H9 (cell line): ENCODE measurements around the gene PDXK. TPM values are rescaled to one million over a fixed set of nuclear protein-coding genes. Genes with fewer than 3 reads are reported as not detected.

ENCODE experiments used
- DNase-seq: peaks from one replicate; pipeline ENCODE4 v3.0.0-alpha.2; 2017
- H2AFZ ChIP-seq: one replicate; pipeline ENCODE4 v1.6.1; 2013; ENCODE audit warnings: mild to moderate bottlenecking, low read length, control low read depth, moderate library complexity
- H2AK5ac ChIP-seq: 2 replicates; pipeline ENCODE4 v1.6.1; 2013; ENCODE audit warnings: low read length, control low read depth, mixed read lengths; ENCODE audit not compliant: insufficient read length
- H2BK120ac ChIP-seq: one replicate; pipeline ENCODE4 v1.6.1; 2013; ENCODE audit warnings: low read depth, mild to moderate bottlenecking, low read length, control low read depth, inconsistent platforms; ENCODE audit not compliant: poor library complexity, severe bottlenecking
- H2BK12ac ChIP-seq: 2 replicates; pipeline ENCODE4 v1.6.1; 2013; ENCODE audit warnings: low read length, control low read depth, mixed read lengths, low read depth; ENCODE audit not compliant: insufficient read length
- H2BK15ac ChIP-seq: 2 replicates; pipeline ENCODE4 v1.6.1; 2013; ENCODE audit warnings: low read depth, low read length, control low read depth
- H2BK20ac ChIP-seq: one replicate; pipeline ENCODE4 v1.6.1; 2013; ENCODE audit warnings: low read depth, mild to moderate bottlenecking, low read length, control low read depth, inconsistent platforms; ENCODE audit not compliant: poor library complexity, severe bottlenecking
- H2BK5ac ChIP-seq: 2 replicates; pipeline ENCODE4 v1.6.1; 2013; ENCODE audit warnings: low read length, control low read depth, mixed read lengths; ENCODE audit not compliant: insufficient read length
- H3K14ac ChIP-seq: 2 replicates; pipeline ENCODE4 v1.6.1; 2013; ENCODE audit warnings: low read length, control low read depth; ENCODE audit not compliant: insufficient read depth
- H3K18ac ChIP-seq: 2 replicates; pipeline ENCODE4 v1.6.1; 2013; ENCODE audit warnings: low read depth, mild to moderate bottlenecking, mixed read lengths, low read length, control low read depth; ENCODE audit not compliant: insufficient read length
- H3K23ac ChIP-seq: 2 replicates; pipeline ENCODE4 v1.6.1; 2013; ENCODE audit warnings: low read length, control low read depth, mixed read lengths, low read depth; ENCODE audit not compliant: insufficient read length
- H3K23me2 ChIP-seq: 2 replicates; pipeline ENCODE4 v1.6.1; 2013; ENCODE audit warnings: low read depth, mild to moderate bottlenecking, mixed read lengths, low read length, control low read depth; ENCODE audit not compliant: insufficient read length, poor library complexity, severe bottlenecking
- H3K27ac ChIP-seq: 2 replicates; pipeline ENCODE4 v1.5.1; 2013; ENCODE audit warnings: low read length, control low read depth, mixed read lengths, low read depth; ENCODE audit not compliant: insufficient read length
- H3K27me3 ChIP-seq: 2 replicates; pipeline ENCODE4 v1.6.1; 2013; ENCODE audit warnings: low read length, control low read depth, inconsistent platforms; ENCODE audit not compliant: insufficient read depth
- H3K4ac ChIP-seq: 2 replicates; pipeline ENCODE4 v1.6.1; 2013; ENCODE audit warnings: low read depth, mild to moderate bottlenecking, control low read depth, inconsistent platforms, low read length, moderate library complexity
- H3K4me1 ChIP-seq: 2 replicates; pipeline ENCODE4 v1.6.1; 2013; ENCODE audit warnings: low read length, control low read depth, inconsistent platforms; ENCODE audit not compliant: insufficient read depth
- H3K4me2 ChIP-seq: 2 replicates; pipeline ENCODE4 v1.6.1; 2013; ENCODE audit warnings: low read length, control low read depth, mixed read lengths; ENCODE audit not compliant: insufficient read length, insufficient read depth
- H3K56ac ChIP-seq: 2 replicates; pipeline ENCODE4 v1.6.1; 2013; ENCODE audit warnings: low read depth, mild to moderate bottlenecking, mixed read lengths, low read length, control low read depth; ENCODE audit not compliant: insufficient read length
- H3K79me1 ChIP-seq: 2 replicates; pipeline ENCODE4 v1.6.1; 2013; ENCODE audit warnings: low read depth, mild to moderate bottlenecking, moderate library complexity, low read length, control low read depth, inconsistent platforms; ENCODE audit not compliant: insufficient read depth, poor library complexity, severe bottlenecking
- H3K79me2 ChIP-seq: 2 replicates; pipeline ENCODE4 v1.6.1; 2013; ENCODE audit warnings: low read length, control low read depth, inconsistent platforms; ENCODE audit not compliant: insufficient read depth
- H3K9ac ChIP-seq: 2 replicates; pipeline ENCODE4 v1.6.1; 2013; ENCODE audit warnings: low read length, control low read depth, mixed read lengths; ENCODE audit not compliant: insufficient read length; ENCODE audit errors: extremely low read depth
- H3K9me3 ChIP-seq: one replicate; pipeline ENCODE4 v1.6.1; 2013; ENCODE audit warnings: low read depth, low read length, inconsistent platforms; ENCODE audit not compliant: control insufficient read depth
- H3T11ph ChIP-seq: one replicate; pipeline ENCODE4 v1.6.1; 2013; ENCODE audit warnings: mild to moderate bottlenecking, low read length, control low read depth, inconsistent platforms
- H4K20me1 ChIP-seq: one replicate; pipeline ENCODE4 v1.6.1; 2013; ENCODE audit not compliant: control insufficient read depth, insufficient read length, insufficient read depth
- H4K5ac ChIP-seq: 2 replicates; pipeline ENCODE4 v1.6.1; 2013; ENCODE audit warnings: low read depth, mild to moderate bottlenecking, mixed read lengths, low read length, control low read depth; ENCODE audit not compliant: insufficient read length
- H4K8ac ChIP-seq: replicated peaks from 2 replicates; pipeline ENCODE4 v1.6.1; 2013; ENCODE audit warnings: low read length, control low read depth, mixed read lengths, low read depth; ENCODE audit not compliant: insufficient read length
- H4K91ac ChIP-seq: 2 replicates; pipeline ENCODE4 v1.6.1; 2013; ENCODE audit warnings: low read depth, mild to moderate bottlenecking, moderate library complexity, mixed read lengths, low read length, control low read depth; ENCODE audit not compliant: insufficient read length
- H3K27ac Mint-ChIP-seq, 3 experiments: 2 replicates in 2 of 3; 3 replicates in 1 of 3; pipeline ENCODE4 v1.8.0; 2020 to 2021; ENCODE audit warnings: mixed read lengths in 3 of 3, mild to moderate bottlenecking in 1 of 3, moderate library complexity in 1 of 3
- H3K27me3 Mint-ChIP-seq: 2 replicates; pipeline ENCODE4 v1.8.0; 2021; ENCODE audit warnings: low read depth, mild to moderate bottlenecking, moderate library complexity, mixed read lengths
- H3K36me3 Mint-ChIP-seq, 3 experiments: 2 replicates in 2 of 3; 3 replicates in 1 of 3; pipeline ENCODE4 v1.8.0; 2020 to 2021; ENCODE audit warnings: low read depth in 3 of 3, mixed read lengths in 3 of 3; ENCODE audit not compliant: insufficient read depth in 1 of 3
- H3K4me1 Mint-ChIP-seq, 2 experiments: 2 replicates each; pipeline ENCODE4 v1.8.0; 2020; ENCODE audit warnings: mixed read lengths in 2 of 2
- H3K4me3 Mint-ChIP-seq, 2 experiments: 2 replicates in 1 of 2; 3 replicates in 1 of 2; pipeline ENCODE4 v1.8.0; 2020 to 2021; ENCODE audit warnings: mild to moderate bottlenecking in 2 of 2, mixed read lengths in 2 of 2, moderate library complexity in 1 of 2
- H3K9me3 Mint-ChIP-seq, 2 experiments: 2 replicates in 1 of 2; 3 replicates in 1 of 2; pipeline ENCODE4 v1.8.0; 2020; ENCODE audit warnings: mild to moderate bottlenecking in 2 of 2, mixed read lengths in 2 of 2, moderate library complexity in 1 of 2
- WGBS: extraction: QIAGEN DNeasy Blood & Tissue Kit; methylation state at CpG from one replicate; pipeline ENCODE4 v1.1.7; 2013; ENCODE audit warnings: missing lambda C conversion rate, low lambda C conversion rate, mixed read lengths; ENCODE audit not compliant: insufficient read length; ENCODE audit errors: extremely low coverage; 5-methylcytosine and 5-hydroxymethylcytosine counted together
- total RNA-seq: library from RNA; stranded (reverse); gene quantifications from 2 replicates; pipeline ENCODE4 v1.2.1, GENCODE V29; 2021
- TF ChIP-seq, protein P1 (sequence below): fragments of 200-600 bp; sonication (generic); conservative IDR thresholded peaks from 3 replicates; pipeline ENCODE4 v1.8.0; 2021; ENCODE audit warnings: antibody characterized with exemption, mild to moderate bottlenecking

PDXK gene
- total RNA-seq, 1 experiment from 2014 or later: 109 TPM

DNA sequence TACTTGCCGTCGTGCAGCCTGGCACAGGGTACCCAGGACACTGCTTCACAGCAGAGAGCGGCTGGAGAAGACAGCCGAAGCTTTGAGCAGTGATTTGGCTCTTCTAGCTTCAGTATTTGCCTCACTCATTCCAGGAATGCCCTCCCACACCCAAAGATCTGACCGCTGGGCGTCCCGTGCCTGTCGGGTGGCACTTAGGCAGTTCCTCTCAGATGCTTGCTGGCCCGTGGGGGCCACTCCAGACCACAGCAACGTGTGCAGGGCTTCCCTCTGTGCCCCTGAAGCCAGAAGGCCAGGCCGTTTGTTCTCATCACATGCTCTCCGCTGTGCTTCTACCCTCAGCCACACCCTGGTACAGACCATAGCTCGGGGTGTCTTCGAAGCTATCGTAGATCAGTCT, 42.5 kb upstream of the PDXK start:
- Histone ChIP-seq H3K56ac (no peak overlapping the region), H3K18ac (no peak overlapping the region), H2BK20ac (no peak overlapping the region), H3K23me2 (no peaks in the 10 kb centered on the region), H3K79me1 (peaks cover 5% of the 10 kb centered on the region), H3K4me1 (no peaks in the 10 kb centered on the region; the same call in 1 of the 2 replicates), H3K4ac (no peak overlapping the region), H2BK5ac (no peak overlapping the region), H3K4me2 (no peak overlapping the region), H2AFZ (no peak overlapping the region), H2BK15ac (no peak overlapping the region), H3T11ph (no peak overlapping the region), H2BK12ac (no peak overlapping the region), H4K5ac (no peak overlapping the region), H3K23ac (no peak overlapping the region), H4K8ac (no peak overlapping the region), H2AK5ac (no peak overlapping the region), H3K9ac (no peak overlapping the region), H3K27ac (no peak overlapping the region), H3K79me2 (no peaks in the 10 kb centered on the region; the same call in 1 of the 2 replicates), H4K20me1 (no peaks in the 10 kb centered on the region), H4K91ac (no peak overlapping the region), H3K9me3 (no peaks in the 10 kb centered on the region), H2BK120ac (no peak overlapping the region), H3K27me3 (no peaks in the 10 kb centered on the region), H3K14ac (no peak overlapping the region)
- TF ChIP-seq, protein P1, sequence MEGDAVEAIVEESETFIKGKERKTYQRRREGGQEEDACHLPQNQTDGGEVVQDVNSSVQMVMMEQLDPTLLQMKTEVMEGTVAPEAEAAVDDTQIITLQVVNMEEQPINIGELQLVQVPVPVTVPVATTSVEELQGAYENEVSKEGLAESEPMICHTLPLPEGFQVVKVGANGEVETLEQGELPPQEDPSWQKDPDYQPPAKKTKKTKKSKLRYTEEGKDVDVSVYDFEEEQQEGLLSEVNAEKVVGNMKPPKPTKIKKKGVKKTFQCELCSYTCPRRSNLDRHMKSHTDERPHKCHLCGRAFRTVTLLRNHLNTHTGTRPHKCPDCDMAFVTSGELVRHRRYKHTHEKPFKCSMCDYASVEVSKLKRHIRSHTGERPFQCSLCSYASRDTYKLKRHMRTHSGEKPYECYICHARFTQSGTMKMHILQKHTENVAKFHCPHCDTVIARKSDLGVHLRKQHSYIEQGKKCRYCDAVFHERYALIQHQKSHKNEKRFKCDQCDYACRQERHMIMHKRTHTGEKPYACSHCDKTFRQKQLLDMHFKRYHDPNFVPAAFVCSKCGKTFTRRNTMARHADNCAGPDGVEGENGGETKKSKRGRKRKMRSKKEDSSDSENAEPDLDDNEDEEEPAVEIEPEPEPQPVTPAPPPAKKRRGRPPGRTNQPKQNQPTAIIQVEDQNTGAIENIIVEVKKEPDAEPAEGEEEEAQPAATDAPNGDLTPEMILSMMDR: no peak
- H3K4me1 Mint-ChIP-seq: peaks cover 18 to 22% of the 10 kb centered on the region in 2 experiments
- H3K36me3 Mint-ChIP-seq: peaks cover 53 to 82% (median 76%) of the 10 kb centered on the region in 3 experiments
- no peaks in the 10 kb centered on the region for H3K27me3 Mint-ChIP-seq
- no peak for DNase-seq
- H3K27ac Mint-ChIP-seq: peak overlapping the region in 1 of 3 experiments; percentile 47; a peak in 2 of 7 replicates
- H3K4me3 Mint-ChIP-seq: no peak overlapping the region
- WGBS: no CpG with 5 or more reads among the region's 15 CpGs
- H3K9me3 Mint-ChIP-seq: no peaks in the 10 kb centered on the region
